Measurements from ENCODE around the gene ZNF319. TPM values are rescaled to one million over a fixed set of nuclear protein-coding genes. Genes with fewer than 3 reads are reported as not detected.

The ZNF319 gene
- total RNA-seq, 1 experiment from 2014 or later, result 5.5 TPM

DNA sequence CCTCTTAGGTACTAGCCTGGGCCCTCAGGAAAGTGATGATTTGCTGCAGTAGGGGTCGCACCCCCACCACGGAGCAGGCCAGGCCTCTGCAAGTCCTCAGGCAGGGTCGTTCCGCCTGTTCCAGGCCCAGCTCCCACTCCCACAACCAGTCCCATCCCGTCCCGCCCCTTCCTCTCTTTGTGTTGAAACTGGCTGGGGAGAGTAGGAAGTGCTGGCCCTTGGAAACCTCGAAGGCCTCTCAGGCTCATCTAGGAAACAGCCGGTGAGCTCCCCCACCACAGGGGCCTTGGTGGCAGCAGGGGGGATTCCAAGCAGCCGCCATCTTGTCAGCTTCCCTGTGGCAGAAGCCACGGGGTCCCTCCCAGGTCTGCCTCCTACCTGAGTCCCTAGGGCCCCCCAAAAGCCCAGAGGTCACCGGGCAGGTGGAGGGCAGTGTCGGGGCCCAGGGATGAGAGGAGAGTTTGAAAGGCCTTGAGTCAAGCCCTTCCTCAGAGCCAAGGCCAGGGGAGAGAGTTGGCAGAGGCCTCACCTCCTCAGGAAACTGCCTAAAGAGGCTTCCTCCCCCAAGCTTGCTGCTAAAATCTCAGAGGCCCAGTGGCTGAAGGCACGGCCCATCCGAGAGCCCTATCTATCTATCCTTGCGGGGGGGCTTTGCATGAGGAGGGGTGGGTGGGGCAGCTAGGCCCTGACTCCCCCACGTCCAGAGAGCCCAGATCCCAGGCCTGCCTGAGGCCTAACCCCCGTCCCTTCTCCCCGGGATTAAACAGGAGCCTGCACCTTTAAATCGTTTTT lies 47.3 kb upstream of the ZNF319 start (continued):
- TF ChIP-seq, protein P1, sequence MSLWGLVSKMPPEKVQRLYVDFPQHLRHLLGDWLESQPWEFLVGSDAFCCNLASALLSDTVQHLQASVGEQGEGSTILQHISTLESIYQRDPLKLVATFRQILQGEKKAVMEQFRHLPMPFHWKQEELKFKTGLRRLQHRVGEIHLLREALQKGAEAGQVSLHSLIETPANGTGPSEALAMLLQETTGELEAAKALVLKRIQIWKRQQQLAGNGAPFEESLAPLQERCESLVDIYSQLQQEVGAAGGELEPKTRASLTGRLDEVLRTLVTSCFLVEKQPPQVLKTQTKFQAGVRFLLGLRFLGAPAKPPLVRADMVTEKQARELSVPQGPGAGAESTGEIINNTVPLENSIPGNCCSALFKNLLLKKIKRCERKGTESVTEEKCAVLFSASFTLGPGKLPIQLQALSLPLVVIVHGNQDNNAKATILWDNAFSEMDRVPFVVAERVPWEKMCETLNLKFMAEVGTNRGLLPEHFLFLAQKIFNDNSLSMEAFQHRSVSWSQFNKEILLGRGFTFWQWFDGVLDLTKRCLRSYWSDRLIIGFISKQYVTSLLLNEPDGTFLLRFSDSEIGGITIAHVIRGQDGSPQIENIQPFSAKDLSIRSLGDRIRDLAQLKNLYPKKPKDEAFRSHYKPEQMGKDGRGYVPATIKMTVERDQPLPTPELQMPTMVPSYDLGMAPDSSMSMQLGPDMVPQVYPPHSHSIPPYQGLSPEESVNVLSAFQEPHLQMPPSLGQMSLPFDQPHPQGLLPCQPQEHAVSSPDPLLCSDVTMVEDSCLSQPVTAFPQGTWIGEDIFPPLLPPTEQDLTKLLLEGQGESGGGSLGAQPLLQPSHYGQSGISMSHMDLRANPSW (CRISPR knock-in tag; conservative IDR thresholded peaks at IDR 0.05; ENCODE audit: low read depth), result no peak

DNA sequence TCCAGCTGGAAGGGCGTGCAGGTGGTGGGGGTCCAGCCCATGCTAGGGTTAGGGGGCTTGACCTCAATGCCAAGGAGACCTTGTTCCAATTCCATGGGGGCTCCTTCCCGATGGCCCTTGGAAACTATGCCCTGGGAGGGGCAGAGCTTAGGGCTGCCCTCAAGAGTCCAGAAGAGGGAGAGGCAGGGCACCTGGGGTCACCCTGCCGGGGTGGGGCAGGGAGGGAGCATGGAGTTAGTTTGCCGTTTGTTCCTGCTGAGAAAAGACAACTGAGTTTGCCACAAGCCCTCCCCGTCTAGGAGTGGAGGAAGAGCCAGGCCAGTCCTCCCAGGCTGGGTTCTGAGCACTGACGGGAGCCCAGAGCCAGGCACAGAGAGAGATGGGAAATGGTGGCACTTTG lies 46.5 kb upstream of the ZNF319 start:
- TF ChIP-seq, protein P2, sequence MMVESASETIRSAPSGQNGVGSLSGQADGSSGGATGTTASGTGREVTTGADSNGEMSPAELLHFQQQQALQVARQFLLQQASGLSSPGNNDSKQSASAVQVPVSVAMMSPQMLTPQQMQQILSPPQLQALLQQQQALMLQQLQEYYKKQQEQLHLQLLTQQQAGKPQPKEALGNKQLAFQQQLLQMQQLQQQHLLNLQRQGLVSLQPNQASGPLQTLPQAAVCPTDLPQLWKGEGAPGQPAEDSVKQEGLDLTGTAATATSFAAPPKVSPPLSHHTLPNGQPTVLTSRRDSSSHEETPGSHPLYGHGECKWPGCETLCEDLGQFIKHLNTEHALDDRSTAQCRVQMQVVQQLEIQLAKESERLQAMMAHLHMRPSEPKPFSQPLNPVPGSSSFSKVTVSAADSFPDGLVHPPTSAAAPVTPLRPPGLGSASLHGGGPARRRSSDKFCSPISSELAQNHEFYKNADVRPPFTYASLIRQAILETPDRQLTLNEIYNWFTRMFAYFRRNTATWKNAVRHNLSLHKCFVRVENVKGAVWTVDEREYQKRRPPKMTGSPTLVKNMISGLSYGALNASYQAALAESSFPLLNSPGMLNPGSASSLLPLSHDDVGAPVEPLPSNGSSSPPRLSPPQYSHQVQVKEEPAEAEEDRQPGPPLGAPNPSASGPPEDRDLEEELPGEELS (CRISPR knock-in tag; IDR thresholded peaks at IDR 0.05), result no peak
- TF ChIP-seq SMAD4 (CRISPR knock-in tag; IDR thresholded peaks at IDR 0.05) (no peak), HMGA2 (CRISPR knock-in tag; IDR thresholded peaks at IDR 0.05) (no peak), CBFB (CRISPR knock-in tag; IDR thresholded peaks at IDR 0.05; ENCODE audit: low read depth) (no peak), ATF1 (CRISPR knock-in tag; IDR thresholded peaks at IDR 0.05) (no peak), JUN (CRISPR knock-in tag; IDR thresholded peaks at IDR 0.05) (no peak), TEAD1 (CRISPR knock-in tag; IDR thresholded peaks at IDR 0.05) (no peak), ZBTB21 (CRISPR knock-in tag; IDR thresholded peaks at IDR 0.05; ENCODE audit: borderline replicate concordance) (no peak), ZNF671 (CRISPR knock-in tag; IDR thresholded peaks at IDR 0.05) (no peak), NR1H2 (CRISPR knock-in tag; IDR thresholded peaks at IDR 0.05) (no peak), NFYB (CRISPR knock-in tag; conservative IDR thresholded peaks at IDR 0.05; ENCODE audit: low read depth) (no peak), CREB1 (CRISPR knock-in tag; IDR thresholded peaks at IDR 0.05) (no peak)
- TF ChIP-seq, protein P3, sequence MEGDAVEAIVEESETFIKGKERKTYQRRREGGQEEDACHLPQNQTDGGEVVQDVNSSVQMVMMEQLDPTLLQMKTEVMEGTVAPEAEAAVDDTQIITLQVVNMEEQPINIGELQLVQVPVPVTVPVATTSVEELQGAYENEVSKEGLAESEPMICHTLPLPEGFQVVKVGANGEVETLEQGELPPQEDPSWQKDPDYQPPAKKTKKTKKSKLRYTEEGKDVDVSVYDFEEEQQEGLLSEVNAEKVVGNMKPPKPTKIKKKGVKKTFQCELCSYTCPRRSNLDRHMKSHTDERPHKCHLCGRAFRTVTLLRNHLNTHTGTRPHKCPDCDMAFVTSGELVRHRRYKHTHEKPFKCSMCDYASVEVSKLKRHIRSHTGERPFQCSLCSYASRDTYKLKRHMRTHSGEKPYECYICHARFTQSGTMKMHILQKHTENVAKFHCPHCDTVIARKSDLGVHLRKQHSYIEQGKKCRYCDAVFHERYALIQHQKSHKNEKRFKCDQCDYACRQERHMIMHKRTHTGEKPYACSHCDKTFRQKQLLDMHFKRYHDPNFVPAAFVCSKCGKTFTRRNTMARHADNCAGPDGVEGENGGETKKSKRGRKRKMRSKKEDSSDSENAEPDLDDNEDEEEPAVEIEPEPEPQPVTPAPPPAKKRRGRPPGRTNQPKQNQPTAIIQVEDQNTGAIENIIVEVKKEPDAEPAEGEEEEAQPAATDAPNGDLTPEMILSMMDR (IDR thresholded peaks at IDR 0.05), result no peak
- TF ChIP-seq, protein P4, sequence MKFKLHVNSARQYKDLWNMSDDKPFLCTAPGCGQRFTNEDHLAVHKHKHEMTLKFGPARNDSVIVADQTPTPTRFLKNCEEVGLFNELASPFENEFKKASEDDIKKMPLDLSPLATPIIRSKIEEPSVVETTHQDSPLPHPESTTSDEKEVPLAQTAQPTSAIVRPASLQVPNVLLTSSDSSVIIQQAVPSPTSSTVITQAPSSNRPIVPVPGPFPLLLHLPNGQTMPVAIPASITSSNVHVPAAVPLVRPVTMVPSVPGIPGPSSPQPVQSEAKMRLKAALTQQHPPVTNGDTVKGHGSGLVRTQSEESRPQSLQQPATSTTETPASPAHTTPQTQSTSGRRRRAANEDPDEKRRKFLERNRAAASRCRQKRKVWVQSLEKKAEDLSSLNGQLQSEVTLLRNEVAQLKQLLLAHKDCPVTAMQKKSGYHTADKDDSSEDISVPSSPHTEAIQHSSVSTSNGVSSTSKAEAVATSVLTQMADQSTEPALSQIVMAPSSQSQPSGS (CRISPR knock-in tag; IDR thresholded peaks at IDR 0.05; ENCODE audit: borderline replicate concordance, low read depth), result no peak
- TF ChIP-seq, protein P5, sequence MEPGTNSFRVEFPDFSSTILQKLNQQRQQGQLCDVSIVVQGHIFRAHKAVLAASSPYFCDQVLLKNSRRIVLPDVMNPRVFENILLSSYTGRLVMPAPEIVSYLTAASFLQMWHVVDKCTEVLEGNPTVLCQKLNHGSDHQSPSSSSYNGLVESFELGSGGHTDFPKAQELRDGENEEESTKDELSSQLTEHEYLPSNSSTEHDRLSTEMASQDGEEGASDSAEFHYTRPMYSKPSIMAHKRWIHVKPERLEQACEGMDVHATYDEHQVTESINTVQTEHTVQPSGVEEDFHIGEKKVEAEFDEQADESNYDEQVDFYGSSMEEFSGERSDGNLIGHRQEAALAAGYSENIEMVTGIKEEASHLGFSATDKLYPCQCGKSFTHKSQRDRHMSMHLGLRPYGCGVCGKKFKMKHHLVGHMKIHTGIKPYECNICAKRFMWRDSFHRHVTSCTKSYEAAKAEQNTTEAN (CRISPR knock-in tag; IDR thresholded peaks at IDR 0.05), result no peak
- TF ChIP-seq, protein P6, sequence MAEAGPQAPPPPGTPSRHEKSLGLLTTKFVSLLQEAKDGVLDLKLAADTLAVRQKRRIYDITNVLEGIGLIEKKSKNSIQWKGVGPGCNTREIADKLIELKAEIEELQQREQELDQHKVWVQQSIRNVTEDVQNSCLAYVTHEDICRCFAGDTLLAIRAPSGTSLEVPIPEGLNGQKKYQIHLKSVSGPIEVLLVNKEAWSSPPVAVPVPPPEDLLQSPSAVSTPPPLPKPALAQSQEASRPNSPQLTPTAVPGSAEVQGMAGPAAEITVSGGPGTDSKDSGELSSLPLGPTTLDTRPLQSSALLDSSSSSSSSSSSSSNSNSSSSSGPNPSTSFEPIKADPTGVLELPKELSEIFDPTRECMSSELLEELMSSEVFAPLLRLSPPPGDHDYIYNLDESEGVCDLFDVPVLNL (CRISPR knock-in tag; IDR thresholded peaks at IDR 0.05; ENCODE audit: borderline replicate concordance, low read depth), result no peak
- TF ChIP-seq, protein P7, sequence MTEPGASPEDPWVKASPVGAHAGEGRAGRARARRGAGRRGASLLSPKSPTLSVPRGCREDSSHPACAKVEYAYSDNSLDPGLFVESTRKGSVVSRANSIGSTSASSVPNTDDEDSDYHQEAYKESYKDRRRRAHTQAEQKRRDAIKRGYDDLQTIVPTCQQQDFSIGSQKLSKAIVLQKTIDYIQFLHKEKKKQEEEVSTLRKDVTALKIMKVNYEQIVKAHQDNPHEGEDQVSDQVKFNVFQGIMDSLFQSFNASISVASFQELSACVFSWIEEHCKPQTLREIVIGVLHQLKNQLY (CRISPR knock-in tag; IDR thresholded peaks at IDR 0.05), result no peak
- ChIA-PET CTCF (interaction anchor here (0.9 to 4.7 kb wide), 6 partner anchors 13 to 82 kb away, joined by 3 to 36 read pairs (median 8); partner anchors contain the start of gene CFAP20), POLR2A (no interaction called here)
- no peaks in the 10 kb centered on the region for H3K27me3 Mint-ChIP-seq (ENCODE audit: low read depth)
- H3K4me3 Mint-ChIP-seq, result no peak overlapping the region
- H3K4me1 Mint-ChIP-seq, result peaks cover 20% of the 10 kb centered on the region
- no peak overlapping the region for H3K27ac Mint-ChIP-seq
- peaks cover 9% of the 10 kb centered on the region for H3K36me3 Mint-ChIP-seq
- H3K9me3 Mint-ChIP-seq, result peaks cover 7% of the 10 kb centered on the region
- no peak for ATAC-seq
- DNase-seq (ENCODE audit: low spot score), result no peak
